Naive thymus-derived CD4-positive, alpha-beta T cell (primary cell): Measurements from ENCODE around the gene PRM3. TPM values are rescaled to one million over a fixed set of nuclear protein-coding genes. Genes with fewer than 3 reads are reported as not detected.
A peak's percentile ranks its signal among the peaks of the same experiment; 100 is the strongest.

Source experiments
- ATAC-seq: fragments of 150-1000 bp; cut with Tn5 transposase; 2 replicates; pipeline ENCODE4 v1.10.0; 2021; ENCODE audit warnings: mild to moderate bottlenecking, moderate library complexity
- CTCF ChIA-PET: fragments of 350-600 bp; sonication (Branson Sonifier 250); formaldehyde crosslinking; loops from one replicate; lab custom pipeline; 2021; ENCODE audit warnings: antibody characterized with exemption; lab: Charles Lee
- POLR2A ChIA-PET: fragments of 350-600 bp; sonication (Branson Sonifier 250); formaldehyde crosslinking; loops from one replicate; lab custom pipeline; 2021; ENCODE audit warnings: antibody characterized with exemption, inconsistent platforms; lab: Charles Lee
- DNase-seq, 9 donors: peaks; one replicate each; pipeline versions ENCODE4 v3.0.0 to v3.0.0-alpha.2; 2020 to 2022; ENCODE audit warnings: mixed read lengths in 1 of 9
- H3K27ac ChIP-seq: one replicate; pipeline ENCODE4 v1.7.0; 2013; ENCODE audit warnings: mild to moderate bottlenecking, low read depth, low read length, moderate library complexity
- H3K27me3 ChIP-seq, 2 donors: one replicate each; pipeline ENCODE4 v1.7.0; 2013; ENCODE audit warnings: low read length in 2 of 2, mild to moderate bottlenecking in 2 of 2, moderate library complexity in 2 of 2; ENCODE audit not compliant: control insufficient read depth in 2 of 2, insufficient read depth in 2 of 2
- H3K36me3 ChIP-seq, 3 experiments: 1 replicate in 2 of 3; 2 replicates in 1 of 3; pipeline ENCODE4 v1.7.0; 2013; ENCODE audit warnings: low read length in 3 of 3, mild to moderate bottlenecking in 3 of 3, moderate library complexity in 1 of 3; ENCODE audit not compliant: insufficient read depth in 3 of 3, control insufficient read depth in 2 of 3
- H3K4me1 ChIP-seq, 2 donors: one replicate each; pipeline ENCODE4 v1.7.0; 2013; ENCODE audit warnings: low read length in 2 of 2, mild to moderate bottlenecking in 2 of 2, moderate library complexity in 1 of 2; ENCODE audit not compliant: control insufficient read depth in 2 of 2, insufficient read depth in 2 of 2
- H3K4me3 ChIP-seq: 2 replicates; pipeline ENCODE4 v1.7.0; 2013; ENCODE audit warnings: mild to moderate bottlenecking, low read length
- H3K9me3 ChIP-seq, 3 experiments: 1 replicate in 2 of 3; 2 replicates in 1 of 3; pipeline ENCODE4 v1.7.0; 2013; ENCODE audit warnings: low read length in 3 of 3; ENCODE audit not compliant: control insufficient read depth in 2 of 3
- H3K27ac Mint-ChIP-seq, 9 donors: one replicate each; pipeline ENCODE4 v1.8.0; 2020 to 2022; ENCODE audit warnings: mixed read lengths in 9 of 9, mild to moderate bottlenecking in 8 of 9, moderate library complexity in 5 of 9, inconsistent platforms in 2 of 9
- H3K27me3 Mint-ChIP-seq, 5 donors: one replicate each; pipeline ENCODE4 v1.8.0; 2021 to 2022; ENCODE audit warnings: mixed read lengths in 5 of 5, mild to moderate bottlenecking in 1 of 5
- H3K36me3 Mint-ChIP-seq, 5 donors: one replicate each; pipeline ENCODE4 v1.8.0; 2020 to 2022; ENCODE audit warnings: mixed read lengths in 5 of 5, mild to moderate bottlenecking in 3 of 5, inconsistent platforms in 1 of 5
- H3K4me1 Mint-ChIP-seq, 7 donors: one replicate each; pipeline ENCODE4 v1.8.0; 2020 to 2022; ENCODE audit warnings: mixed read lengths in 7 of 7, mild to moderate bottlenecking in 3 of 7, inconsistent platforms in 1 of 7
- H3K4me3 Mint-ChIP-seq, 10 donors: one replicate each; pipeline ENCODE4 v1.8.0; 2020 to 2022; ENCODE audit warnings: mild to moderate bottlenecking in 10 of 10, mixed read lengths in 10 of 10, moderate library complexity in 6 of 10, inconsistent platforms in 2 of 10
- H3K9me3 Mint-ChIP-seq, 11 donors: one replicate each; pipeline ENCODE4 v1.8.0; 2020 to 2022; ENCODE audit warnings: mixed read lengths in 11 of 11, mild to moderate bottlenecking in 4 of 11, inconsistent platforms in 1 of 11, moderate library complexity in 1 of 11
- intact Hi-C, 2 donors: fragments of 100-400 bp; cut with micrococcal nuclease; formaldehyde crosslinking; loops; one replicate each; pipeline ENCODE4 v1.15.1; 2023
- polyA plus RNA-seq, 2 donors: library from polyadenylated mRNA; unstranded; fragments of 300-500 nt; fragmentation: Illumina TruSeq; gene quantifications; one replicate each; pipeline ENCODE4 v1.2.3, GENCODE V29; 2021
- total RNA-seq, 6 experiments: library from RNA in 5 of 6; stranded (reverse) in 5 of 6; gene quantifications; 1 replicate in 5 of 6; 2 replicates in 1 of 6; pipeline ENCODE4 v1.2.3 and lab custom pipeline; 2021 to 2026

PRM3 gene
- total and polyA plus RNA-seq, 7 experiments from 2014 or later = not detected

DNA sequence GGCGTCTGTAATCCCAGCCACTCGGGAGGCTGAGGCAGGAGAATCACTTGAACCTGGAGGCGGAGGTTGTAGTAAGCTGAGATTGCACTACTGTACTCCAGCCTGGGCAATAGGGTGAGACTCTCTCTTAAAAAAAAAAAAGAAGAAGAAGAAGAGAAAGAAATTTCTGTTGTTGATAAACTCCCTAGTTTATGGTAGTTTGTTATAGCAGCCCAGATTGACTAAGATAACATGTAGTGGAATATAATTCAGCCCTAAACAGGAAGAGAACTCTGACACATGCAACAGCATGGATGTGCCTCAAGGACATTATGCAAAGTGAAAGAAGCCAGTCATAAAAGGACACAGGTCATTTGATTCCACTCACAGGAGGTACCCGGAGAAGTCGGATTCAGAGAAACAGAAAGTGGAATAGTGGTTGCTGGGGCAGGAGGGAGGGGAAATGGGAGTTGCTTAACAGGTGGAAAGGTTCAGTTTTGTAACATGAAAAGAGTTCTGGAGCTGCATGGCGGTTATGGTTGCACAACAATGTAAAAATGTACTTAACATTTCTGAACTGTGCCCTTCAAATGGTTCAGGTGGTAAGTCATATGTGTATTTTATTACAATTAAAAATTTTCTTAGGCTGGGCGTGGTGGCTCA is 33.7 kb upstream of the PRM3 start:
- no peaks in the 10 kb centered on the region for H3K9me3 ChIP-seq
- Mint-ChIP-seq H3K4me3 (no peak overlapping the region), H3K27ac (peak overlapping the region in 4 of 9 donors; percentile 2 to 88 (median 11)), H3K27me3 (no peaks in the 10 kb centered on the region), H3K36me3 (peaks cover 0 to 4% (median 0%) of the 10 kb centered on the region in 5 donors), H3K4me1 (peaks cover 0 to 41% (median 21%) of the 10 kb centered on the region in 7 donors), H3K9me3 (no peaks in the 10 kb centered on the region)
- no peaks in the 10 kb centered on the region for H3K36me3 ChIP-seq
- no peak overlapping the region for H3K4me3 ChIP-seq
- CTCF ChIA-PET = interaction anchor here (1.6 kb wide), 1 partner anchor 10 kb away, joined by 4 read pairs; no protein-coding TSS in a partner anchor
- peaks cover 13 to 22% of the 10 kb centered on the region in 2 donors for H3K4me1 ChIP-seq
- DNase-seq (no peak), ATAC-seq (peak; percentile 43)
- no peaks in the 10 kb centered on the region for H3K27me3 ChIP-seq
- POLR2A ChIA-PET = no interaction called here
- H3K27ac ChIP-seq = no peak overlapping the region
- intact Hi-C loops = no loop called here

DNA sequence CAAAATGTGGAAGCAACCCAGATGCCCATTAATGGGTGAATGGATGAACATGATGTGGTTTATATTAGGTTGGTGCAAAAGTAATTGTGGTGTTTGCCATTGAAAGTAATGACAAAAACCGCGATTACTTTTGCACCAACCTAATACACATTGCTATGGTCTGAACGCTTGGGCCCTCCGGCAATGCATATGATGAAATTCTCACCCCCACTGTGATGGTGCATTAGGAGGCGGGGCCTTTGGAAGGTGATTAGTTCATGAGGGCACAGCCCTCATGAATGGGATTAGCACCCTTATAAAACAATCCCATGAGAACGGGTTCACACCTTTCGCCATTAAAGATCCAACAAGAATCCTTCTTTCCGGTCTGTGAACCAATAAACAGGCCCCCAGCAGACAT is 33.0 kb upstream of the PRM3 start:
- intact Hi-C loops = no loop called here
- no peak overlapping the region for H3K4me3 ChIP-seq
- DNase-seq (no peak), ATAC-seq (no peak)
- no peaks in the 10 kb centered on the region for H3K36me3 ChIP-seq
- H3K27me3 ChIP-seq = no peaks in the 10 kb centered on the region
- Mint-ChIP-seq H3K4me1 (peaks cover 0 to 39% (median 15%) of the 10 kb centered on the region in 7 donors), H3K9me3 (no peaks in the 10 kb centered on the region), H3K27ac (no peak overlapping the region), H3K4me3 (no peak overlapping the region), H3K27me3 (peaks cover 0 to 2% (median 0%) of the 10 kb centered on the region in 5 donors), H3K36me3 (peaks cover 0 to 4% (median 0%) of the 10 kb centered on the region in 5 donors)
- H3K9me3 ChIP-seq = no peaks in the 10 kb centered on the region
- ChIA-PET POLR2A (no interaction called here), CTCF (no interaction called here)
- H3K4me1 ChIP-seq = peaks cover 7 to 16% of the 10 kb centered on the region in 2 donors
- H3K27ac ChIP-seq = no peak overlapping the region

DNA sequence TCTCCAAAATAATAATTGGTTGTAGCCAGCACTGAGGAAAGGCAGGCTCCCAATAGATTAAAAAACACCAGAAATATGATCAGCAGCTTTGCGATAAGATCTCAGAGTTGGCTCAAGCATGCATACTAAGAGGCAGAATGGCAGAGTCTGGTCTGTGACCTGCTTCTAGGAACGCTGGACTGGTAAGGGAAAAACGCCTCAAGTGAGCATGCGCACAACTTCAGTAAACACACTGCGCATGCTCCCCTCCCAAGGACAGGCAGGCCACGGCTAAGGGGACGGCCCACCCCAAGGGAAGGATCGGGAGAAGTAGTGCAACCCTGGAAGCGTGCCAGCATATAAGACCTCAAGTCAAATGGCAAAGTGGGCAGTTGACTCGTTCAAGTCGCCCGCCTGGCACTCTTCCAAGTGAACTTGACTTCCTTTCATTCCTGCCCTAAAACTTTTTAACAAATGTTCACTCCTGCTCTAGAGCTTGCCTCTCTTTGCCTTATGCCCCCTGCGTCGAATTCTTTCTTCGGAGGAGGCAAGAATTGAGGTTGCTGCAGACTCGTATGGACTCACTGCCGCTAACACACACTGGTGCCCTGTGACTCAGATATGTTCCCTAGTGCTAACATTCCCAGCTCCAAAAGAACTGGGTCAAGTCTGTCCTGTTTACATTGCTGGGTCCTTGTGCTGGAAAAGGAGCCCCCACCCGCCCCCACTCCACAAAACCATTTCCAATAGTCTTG is 30.1 kb upstream of the PRM3 start:
- H3K4me3 ChIP-seq = no peak overlapping the region
- H3K4me1 Mint-ChIP-seq = peaks cover 5 to 25% (median 9%) of the 10 kb centered on the region in 7 donors
- no peaks in the 10 kb centered on the region for H3K36me3 ChIP-seq
- no peaks in the 10 kb centered on the region for H3K9me3 Mint-ChIP-seq
- ChIA-PET POLR2A (no interaction called here), CTCF (interaction anchor here (0.6 kb wide), 1 partner anchor 85 kb away, joined by 3 read pairs; no protein-coding TSS in a partner anchor)
- intact Hi-C loops = no loop called here
- no peak overlapping the region for H3K27ac ChIP-seq
- H3K27me3 Mint-ChIP-seq = peaks cover 0 to 5% (median 0%) of the 10 kb centered on the region in 5 donors
- H3K4me3 Mint-ChIP-seq = no peak overlapping the region
- H3K27me3 ChIP-seq = no peaks in the 10 kb centered on the region
- peak overlapping the region in 1 of 9 donors; percentile 27 for H3K27ac Mint-ChIP-seq
- peaks cover 0 to 4% (median 0%) of the 10 kb centered on the region in 5 donors for H3K36me3 Mint-ChIP-seq
- no peaks in the 10 kb centered on the region for H3K9me3 ChIP-seq
- DNase-seq = no peak
- no peak for ATAC-seq
- H3K4me1 ChIP-seq = no peaks in the 10 kb centered on the region

DNA sequence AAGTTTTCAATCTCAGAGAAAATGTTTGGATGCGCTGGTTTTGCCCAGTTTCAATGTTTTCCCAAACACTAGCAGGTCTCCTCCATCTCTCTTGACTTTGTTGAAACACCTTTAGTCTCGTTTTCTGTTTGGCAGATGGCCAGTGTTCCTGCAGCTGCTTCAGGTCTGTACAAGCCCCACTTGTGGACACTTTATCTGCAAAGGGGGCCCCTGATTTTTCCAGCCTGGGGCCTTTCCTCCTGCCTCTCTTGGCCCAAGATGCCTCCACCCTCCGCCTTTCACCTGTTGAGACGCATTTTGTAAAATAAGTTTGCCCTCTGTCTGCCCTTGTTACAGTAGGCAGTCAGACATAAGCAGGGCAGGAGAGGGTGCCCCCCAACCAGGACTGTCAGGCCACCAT is 29.5 kb upstream of the PRM3 start:
- Histone ChIP-seq H3K9me3 (no peaks in the 10 kb centered on the region), H3K27ac (no peak overlapping the region), H3K36me3 (no peaks in the 10 kb centered on the region), H3K4me3 (no peak overlapping the region), H3K4me1 (no peaks in the 10 kb centered on the region), H3K27me3 (no peaks in the 10 kb centered on the region)
- intact Hi-C loops = no loop called here
- DNase-seq (no peak), ATAC-seq (no peak)
- ChIA-PET CTCF (no interaction called here), POLR2A (no interaction called here)
- peak overlapping the region in 1 of 9 donors; percentile 27 for H3K27ac Mint-ChIP-seq
- H3K36me3 Mint-ChIP-seq = peaks cover 0 to 4% (median 0%) of the 10 kb centered on the region in 5 donors
- peaks cover 8 to 26% (median 13%) of the 10 kb centered on the region in 7 donors for H3K4me1 Mint-ChIP-seq
- no peak overlapping the region for H3K4me3 Mint-ChIP-seq
- peaks cover 0 to 7% (median 0%) of the 10 kb centered on the region in 5 donors for H3K27me3 Mint-ChIP-seq
- H3K9me3 Mint-ChIP-seq = no peaks in the 10 kb centered on the region

DNA sequence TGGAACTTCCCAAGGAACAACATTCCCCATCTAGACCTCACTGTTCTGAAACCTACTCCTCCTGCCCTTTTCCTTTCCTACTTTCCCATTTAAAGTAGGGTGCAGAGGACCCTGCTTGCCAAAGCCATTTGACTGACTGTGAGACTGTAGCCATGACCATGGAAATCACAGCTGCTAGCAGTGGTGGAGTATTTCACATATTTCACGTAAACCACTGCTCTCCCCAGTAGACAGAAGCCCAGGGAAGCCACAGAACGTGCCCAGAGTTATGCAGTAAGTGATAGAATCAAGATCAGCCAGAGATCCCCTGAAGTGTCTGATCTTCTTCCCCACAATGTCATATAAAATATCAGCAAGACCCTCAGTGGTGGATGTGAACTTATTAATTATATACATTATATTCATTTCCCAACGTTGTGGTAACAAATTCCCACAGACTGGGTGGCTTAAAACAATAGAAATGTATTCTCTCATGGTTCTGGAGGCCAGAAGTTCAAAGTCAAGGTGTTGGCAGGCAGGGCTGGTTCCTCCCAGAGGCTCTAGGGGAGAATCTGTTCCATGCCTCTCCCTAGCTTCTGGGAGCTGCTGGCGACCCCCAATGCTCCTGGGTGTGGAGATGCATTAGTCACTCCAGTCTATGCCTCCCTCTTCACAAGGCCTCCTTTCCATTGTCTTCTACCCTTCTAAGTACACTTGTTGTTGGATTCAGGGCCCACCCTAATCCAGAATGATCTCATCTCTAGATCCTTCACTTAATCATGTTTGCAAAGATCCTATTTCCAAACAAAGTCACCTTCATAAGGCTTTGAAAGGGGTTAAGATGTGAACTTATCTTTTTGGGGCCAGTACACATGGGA is 28.4 kb upstream of the PRM3 start:
- H3K4me3 ChIP-seq = no peak overlapping the region
- no peak for DNase-seq
- intact Hi-C loops = no loop called here
- no peak for ATAC-seq
- Mint-ChIP-seq H3K27ac (no peak overlapping the region), H3K4me3 (no peak overlapping the region), H3K4me1 (peaks cover 10 to 31% (median 22%) of the 10 kb centered on the region in 7 donors), H3K9me3 (no peaks in the 10 kb centered on the region), H3K36me3 (peaks cover 0 to 1% (median 0%) of the 10 kb centered on the region in 5 donors), H3K27me3 (peaks cover 0 to 7% (median 0%) of the 10 kb centered on the region in 5 donors)
- peaks cover 7% of the 10 kb centered on the region in 2 donors for H3K4me1 ChIP-seq
- POLR2A ChIA-PET = no interaction called here
- H3K27me3 ChIP-seq = no peaks in the 10 kb centered on the region
- H3K36me3 ChIP-seq = no peaks in the 10 kb centered on the region
- no peak overlapping the region for H3K27ac ChIP-seq
- CTCF ChIA-PET = no interaction called here
- no peaks in the 10 kb centered on the region for H3K9me3 ChIP-seq

DNA sequence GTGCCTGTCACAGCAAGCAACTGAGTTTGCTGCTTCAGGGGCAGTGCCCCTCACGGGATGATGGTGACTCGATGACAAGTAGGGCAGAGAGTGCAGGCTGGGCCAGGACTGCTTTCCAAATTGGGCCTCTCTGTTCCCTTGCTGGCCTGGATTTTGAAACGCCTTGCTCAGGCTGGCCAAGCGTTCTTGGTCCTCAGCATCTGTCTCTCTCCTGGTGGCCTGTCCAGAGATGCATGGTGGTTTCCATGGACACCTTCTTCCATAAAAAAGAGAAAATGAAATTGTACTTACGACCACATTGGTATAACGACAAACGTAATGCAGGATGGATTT is 27.1 kb upstream of the PRM3 start:
- Mint-ChIP-seq H3K27me3 (peaks cover 0 to 7% (median 0%) of the 10 kb centered on the region in 5 donors), H3K27ac (peak overlapping the region in 1 of 9 donors; percentile 16), H3K9me3 (no peaks in the 10 kb centered on the region), H3K4me1 (peaks cover 10 to 39% (median 25%) of the 10 kb centered on the region in 7 donors), H3K4me3 (no peak overlapping the region), H3K36me3 (no peaks in the 10 kb centered on the region)
- Histone ChIP-seq H3K36me3 (no peaks in the 10 kb centered on the region), H3K9me3 (no peaks in the 10 kb centered on the region), H3K27ac (no peak overlapping the region), H3K4me1 (peaks cover 8% of the 10 kb centered on the region in 2 donors), H3K27me3 (no peaks in the 10 kb centered on the region), H3K4me3 (no peak overlapping the region)
- POLR2A ChIA-PET = interaction anchor here (1.0 to 4.5 kb wide), 2 partner anchors 45 to 54 kb away, joined by 4 to 48 read pairs; partner anchors contain the start of gene SOCS1
- ATAC-seq (no peak), DNase-seq (no peak)
- intact Hi-C loops = no loop called here
- CTCF ChIA-PET = interaction anchor here (0.6 kb wide), 1 partner anchor 193 kb away, joined by 3 read pairs; no protein-coding TSS in a partner anchor
